ENCODE results near the gene SLC49A3. TPM values are rescaled to one million over a fixed set of nuclear protein-coding genes. Genes with fewer than 3 reads are reported as not detected.
A peak's percentile ranks its signal among the peaks of the same experiment; 100 is the strongest.

SLC49A3 gene
- total and polyA plus RNA-seq, 2 of the 13 experiments (the other 11 are each of a cell fraction or from before 2014, with no cell fraction given), result 0.07 to 0.17 TPM

DNA sequence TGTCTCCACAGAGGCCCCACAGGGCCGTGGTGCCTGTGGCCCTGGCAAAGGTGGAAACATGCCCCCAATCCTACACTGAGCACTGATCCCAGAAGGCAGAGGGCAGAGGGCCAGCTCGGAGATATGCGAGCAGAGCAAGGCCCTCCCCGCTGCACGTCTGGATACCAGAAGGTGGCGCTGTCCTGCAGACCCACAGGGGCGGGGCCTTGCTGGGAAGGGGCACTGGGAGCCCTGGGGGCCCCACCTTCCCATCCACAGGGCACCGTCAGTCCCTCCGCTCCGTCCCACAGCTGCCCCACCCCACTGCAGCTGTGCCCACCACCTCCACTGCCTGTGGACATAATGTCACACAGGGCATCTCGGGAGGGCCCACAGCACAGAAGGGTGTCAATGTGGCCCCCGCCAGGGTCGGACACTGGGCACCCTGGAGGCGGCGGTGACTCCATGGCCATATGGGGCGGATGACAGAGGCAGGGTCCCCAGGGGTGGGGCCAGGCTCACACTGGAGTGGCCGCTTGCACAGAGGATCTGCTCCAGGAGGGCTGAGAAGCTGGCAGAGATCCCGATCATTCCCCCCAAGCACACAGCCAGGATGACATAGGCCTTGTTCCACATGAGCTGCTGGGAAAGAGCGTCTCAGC lies 4.8 kb downstream of the SLC49A3 start (continued):
- TF ChIP-seq, protein P1, sequence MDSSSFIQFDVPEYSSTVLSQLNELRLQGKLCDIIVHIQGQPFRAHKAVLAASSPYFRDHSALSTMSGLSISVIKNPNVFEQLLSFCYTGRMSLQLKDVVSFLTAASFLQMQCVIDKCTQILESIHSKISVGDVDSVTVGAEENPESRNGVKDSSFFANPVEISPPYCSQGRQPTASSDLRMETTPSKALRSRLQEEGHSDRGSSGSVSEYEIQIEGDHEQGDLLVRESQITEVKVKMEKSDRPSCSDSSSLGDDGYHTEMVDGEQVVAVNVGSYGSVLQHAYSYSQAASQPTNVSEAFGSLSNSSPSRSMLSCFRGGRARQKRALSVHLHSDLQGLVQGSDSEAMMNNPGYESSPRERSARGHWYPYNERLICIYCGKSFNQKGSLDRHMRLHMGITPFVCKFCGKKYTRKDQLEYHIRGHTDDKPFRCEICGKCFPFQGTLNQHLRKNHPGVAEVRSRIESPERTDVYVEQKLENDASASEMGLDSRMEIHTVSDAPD (CRISPR knock-in tag; IDR thresholded peaks at IDR 0.05), result no peak
- TF ChIP-seq SP5 (CRISPR knock-in tag; IDR thresholded peaks at IDR 0.05; ENCODE audit: borderline replicate concordance, low read depth) (peak; percentile 73), AGO1 (IDR thresholded peaks at IDR 0.05; ENCODE audit: low read depth, low read length, poor library complexity, severe bottlenecking) (peak; percentile 60), BHLHE40 (IDR thresholded peaks at IDR 0.05; ENCODE audit: low read length) (peak; percentile 6; the same call in 1 of the 2 replicates), KDM4B (CRISPR knock-in tag; IDR thresholded peaks at IDR 0.05) (peak; percentile 49; the same call in 1 of the 2 replicates), MXI1 (IDR thresholded peaks at IDR 0.05; ENCODE audit: borderline replicate concordance, low read depth, low read length) (peak; percentile 50; the same call in 1 of the 3 replicates), SP140L (CRISPR knock-in tag; IDR thresholded peaks at IDR 0.05; ENCODE audit: borderline replicate concordance) (no peak), ZNF782 (CRISPR knock-in tag; IDR thresholded peaks at IDR 0.05; ENCODE audit: borderline replicate concordance) (no peak), SOX13 (IDR thresholded peaks at IDR 0.05) (no peak), SOX13 (CRISPR knock-in tag; conservative IDR thresholded peaks at IDR 0.05 in 1 of 2, IDR thresholded peaks at IDR 0.05 in 1 of 2) (peak in 1 of 2 experiments; percentile 50; a peak in 2 of 4 replicates), FOXA3 (CRISPR knock-in tag; IDR thresholded peaks at IDR 0.05) (peak; percentile 60), TSC22D2 (CRISPR knock-in tag; IDR thresholded peaks at IDR 0.05; ENCODE audit: borderline replicate concordance) (0 out of 2 replicates have a peak, but pooled peaks have one; percentile 32), ATF1 (CRISPR knock-in tag; IDR thresholded peaks at IDR 0.05) (no peak), ZBTB20 (CRISPR knock-in tag; IDR thresholded peaks at IDR 0.05; ENCODE audit: borderline replicate concordance, low read depth) (no peak)
- TF ChIP-seq, protein P2, sequence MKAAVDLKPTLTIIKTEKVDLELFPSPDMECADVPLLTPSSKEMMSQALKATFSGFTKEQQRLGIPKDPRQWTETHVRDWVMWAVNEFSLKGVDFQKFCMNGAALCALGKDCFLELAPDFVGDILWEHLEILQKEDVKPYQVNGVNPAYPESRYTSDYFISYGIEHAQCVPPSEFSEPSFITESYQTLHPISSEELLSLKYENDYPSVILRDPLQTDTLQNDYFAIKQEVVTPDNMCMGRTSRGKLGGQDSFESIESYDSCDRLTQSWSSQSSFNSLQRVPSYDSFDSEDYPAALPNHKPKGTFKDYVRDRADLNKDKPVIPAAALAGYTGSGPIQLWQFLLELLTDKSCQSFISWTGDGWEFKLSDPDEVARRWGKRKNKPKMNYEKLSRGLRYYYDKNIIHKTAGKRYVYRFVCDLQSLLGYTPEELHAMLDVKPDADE (CRISPR knock-in tag; IDR thresholded peaks at IDR 0.05), result no peak
- TF ChIP-seq, protein P3, sequence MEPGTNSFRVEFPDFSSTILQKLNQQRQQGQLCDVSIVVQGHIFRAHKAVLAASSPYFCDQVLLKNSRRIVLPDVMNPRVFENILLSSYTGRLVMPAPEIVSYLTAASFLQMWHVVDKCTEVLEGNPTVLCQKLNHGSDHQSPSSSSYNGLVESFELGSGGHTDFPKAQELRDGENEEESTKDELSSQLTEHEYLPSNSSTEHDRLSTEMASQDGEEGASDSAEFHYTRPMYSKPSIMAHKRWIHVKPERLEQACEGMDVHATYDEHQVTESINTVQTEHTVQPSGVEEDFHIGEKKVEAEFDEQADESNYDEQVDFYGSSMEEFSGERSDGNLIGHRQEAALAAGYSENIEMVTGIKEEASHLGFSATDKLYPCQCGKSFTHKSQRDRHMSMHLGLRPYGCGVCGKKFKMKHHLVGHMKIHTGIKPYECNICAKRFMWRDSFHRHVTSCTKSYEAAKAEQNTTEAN (CRISPR knock-in tag; conservative IDR thresholded peaks at IDR 0.05), result no peak
- TF ChIP-seq, protein P4, sequence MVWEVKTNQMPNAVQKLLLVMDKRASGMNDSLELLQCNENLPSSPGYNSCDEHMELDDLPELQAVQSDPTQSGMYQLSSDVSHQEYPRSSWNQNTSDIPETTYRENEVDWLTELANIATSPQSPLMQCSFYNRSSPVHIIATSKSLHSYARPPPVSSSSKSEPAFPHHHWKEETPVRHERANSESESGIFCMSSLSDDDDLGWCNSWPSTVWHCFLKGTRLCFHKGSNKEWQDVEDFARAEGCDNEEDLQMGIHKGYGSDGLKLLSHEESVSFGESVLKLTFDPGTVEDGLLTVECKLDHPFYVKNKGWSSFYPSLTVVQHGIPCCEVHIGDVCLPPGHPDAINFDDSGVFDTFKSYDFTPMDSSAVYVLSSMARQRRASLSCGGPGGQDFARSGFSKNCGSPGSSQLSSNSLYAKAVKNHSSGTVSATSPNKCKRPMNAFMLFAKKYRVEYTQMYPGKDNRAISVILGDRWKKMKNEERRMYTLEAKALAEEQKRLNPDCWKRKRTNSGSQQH (CRISPR knock-in tag; IDR thresholded peaks at IDR 0.05; ENCODE audit: low read depth), result peak; percentile 69; the same call in 1 of the 2 replicates
- TF ChIP-seq, protein P5, sequence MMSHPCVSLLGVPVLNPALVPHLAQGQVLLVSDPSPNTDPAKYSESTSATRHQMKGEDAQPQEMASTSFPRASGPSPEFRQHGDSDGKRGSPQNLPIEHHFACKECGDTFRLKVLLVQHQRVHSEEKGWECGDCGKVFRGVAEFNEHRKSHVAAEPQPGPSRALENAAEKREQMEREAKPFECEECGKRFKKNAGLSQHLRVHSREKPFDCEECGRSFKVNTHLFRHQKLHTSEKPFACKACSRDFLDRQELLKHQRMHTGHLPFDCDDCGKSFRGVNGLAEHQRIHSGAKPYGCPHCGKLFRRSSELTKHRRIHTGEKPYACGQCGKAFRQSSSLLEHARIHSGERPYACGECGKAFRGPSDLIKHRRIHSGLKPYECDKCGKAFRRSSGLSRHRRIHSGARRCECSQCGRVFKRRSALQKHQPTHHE (CRISPR knock-in tag; IDR thresholded peaks at IDR 0.05; ENCODE audit: borderline replicate concordance), result no peak; the same call in 1 of the 2 replicates
- TF ChIP-seq, protein P6, sequence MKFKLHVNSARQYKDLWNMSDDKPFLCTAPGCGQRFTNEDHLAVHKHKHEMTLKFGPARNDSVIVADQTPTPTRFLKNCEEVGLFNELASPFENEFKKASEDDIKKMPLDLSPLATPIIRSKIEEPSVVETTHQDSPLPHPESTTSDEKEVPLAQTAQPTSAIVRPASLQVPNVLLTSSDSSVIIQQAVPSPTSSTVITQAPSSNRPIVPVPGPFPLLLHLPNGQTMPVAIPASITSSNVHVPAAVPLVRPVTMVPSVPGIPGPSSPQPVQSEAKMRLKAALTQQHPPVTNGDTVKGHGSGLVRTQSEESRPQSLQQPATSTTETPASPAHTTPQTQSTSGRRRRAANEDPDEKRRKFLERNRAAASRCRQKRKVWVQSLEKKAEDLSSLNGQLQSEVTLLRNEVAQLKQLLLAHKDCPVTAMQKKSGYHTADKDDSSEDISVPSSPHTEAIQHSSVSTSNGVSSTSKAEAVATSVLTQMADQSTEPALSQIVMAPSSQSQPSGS (CRISPR knock-in tag; IDR thresholded peaks at IDR 0.05), result no peak
